Mucosa of gallbladder (tissue), 1 donor: ENCODE data around the gene GPS1. TPM values are rescaled to one million over a fixed set of nuclear protein-coding genes. Genes with fewer than 3 reads are reported as not detected.
"Not testable (repeated sequence)": the region's sequence is repeated elsewhere in the genome, so short reads cannot be mapped to it uniquely, and the experiment has no call there.

Experiments used
- DNase-seq: peaks from one replicate; pipeline ENCODE4 v3.0.0-alpha.2; 2020; ENCODE audit warnings: low spot score
- total RNA-seq: library from RNA; stranded (reverse); gene quantifications from one replicate; pipeline ENCODE4 v1.2.1, GENCODE V29; 2021
- donor health status: DM: no; HTN: no; CAD: no.

The GPS1 gene
- total RNA-seq, 1 donor from 2014 or later: 107 TPM

- DNase-seq: no peak
Observed at GRCh38 chr17:82028966-82029365, 22.7 kb upstream of the GPS1 start.

GRCh38 chr17:82029391-82029790, 22.3 kb upstream of the GPS1 start:
- no peak for DNase-seq

- no peak for DNase-seq
Observed at GRCh38 chr17:82029990-82030469, 21.7 kb upstream of the GPS1 start.

- DNase-seq: peak; percentile 77
Observed at GRCh38 chr17:82030470-82031302, 21.0 kb upstream of the GPS1 start.

GRCh38 chr17:82031303-82031884, 20.3 kb upstream of the GPS1 start, which contains the start of gene RAC3:
TSS of gene RAC3 (plus strand) at chr17:82031678. CDS start at chr17:82031762, 84 bp downstream.
- DNase-seq: no peak

- DNase-seq: no peak
Observed at GRCh38 chr17:82031885-82032627, 19.6 kb upstream of the GPS1 start.

GRCh38 chr17:82033359-82034085, 18.2 kb upstream of the GPS1 start:
- no peak for DNase-seq

- no peak for DNase-seq
Observed at GRCh38 chr17:82034371-82035011, 17.2 kb upstream of the GPS1 start.

GRCh38 chr17:82035488-82035887, 16.2 kb upstream of the GPS1 start:
- DNase-seq: no peak

GRCh38 chr17:82035956-82036633, 15.6 kb upstream of the GPS1 start:
- no peak for DNase-seq

- no peak for DNase-seq
Observed at GRCh38 chr17:82036634-82037091, 15.0 kb upstream of the GPS1 start.

- DNase-seq: peak; percentile 97
Observed at GRCh38 chr17:82037092-82037888, 14.4 kb upstream of the GPS1 start, which contains the start of gene DCXR. TSS of gene DCXR (minus strand) at chr17:82037697. CDS start at chr17:82037682, 15 bp downstream.

GRCh38 chr17:82037889-82038195, 13.9 kb upstream of the GPS1 start:
- DNase-seq: no peak

- not testable (repeated sequence) for DNase-seq
Observed at GRCh38 chr17:82038796-82039409, 12.8 kb upstream of the GPS1 start.

GRCh38 chr17:82039695-82040299, 11.9 kb upstream of the GPS1 start:
- DNase-seq: no peak

GRCh38 chr17:82041144-82041814, 10.4 kb upstream of the GPS1 start:
- DNase-seq: no peak

GRCh38 chr17:82042649-82043048, 9.0 kb upstream of the GPS1 start:
- no peak for DNase-seq

- DNase-seq: no peak
Observed at GRCh38 chr17:82043507-82043906, 8.2 kb upstream of the GPS1 start.
